Psoas muscle (tissue), 8 donors: Measurements from ENCODE around the gene ITGA3. TPM values are rescaled to one million over a fixed set of nuclear protein-coding genes. Genes with fewer than 3 reads are reported as not detected.

Experiments
- ATAC-seq, 4 donors: fragments of 200-7000 bp; cut with Tn5 transposase; one replicate each; pipeline ENCODE4 v1.9.1; 2020; ENCODE audit warnings: moderate library complexity in 3 of 4, mild to moderate bottlenecking in 2 of 4
- DNase-seq, 2 donors: peaks; one replicate each; pipeline ENCODE4 v3.0.0-alpha.2; 2020
- H3K27ac ChIP-seq: fragments of 200-600 bp; one replicate; pipeline ENCODE4 v1.8.0; 2022
- H3K27me3 ChIP-seq, 3 donors: fragments of 200-600 bp in 1 of 3; one replicate each; pipeline versions ENCODE4 v1.6.1 to v1.8.0; 2013 to 2022; ENCODE audit warnings: low read length in 2 of 3, mild to moderate bottlenecking in 2 of 3, moderate library complexity in 1 of 3; ENCODE audit not compliant: insufficient read depth in 3 of 3
- H3K36me3 ChIP-seq, 2 donors: fragments of 200-600 bp in 1 of 2; one replicate each; pipeline versions ENCODE4 v1.6.1 to v1.8.0; 2013 to 2022; ENCODE audit warnings: low read depth in 1 of 2, mild to moderate bottlenecking in 1 of 2, moderate library complexity in 1 of 2; ENCODE audit not compliant: insufficient read depth in 1 of 2
- H3K4me1 ChIP-seq: fragments of 200-600 bp; one replicate; pipeline ENCODE4 v1.8.0; 2022
- H3K4me3 ChIP-seq: fragments of 200-600 bp; one replicate; pipeline ENCODE4 v1.8.0; 2022; ENCODE audit warnings: mild to moderate bottlenecking
- H3K9me3 ChIP-seq: fragments of 200-600 bp; one replicate; pipeline ENCODE4 v1.8.0; 2022
- WGBS, 3 donors: extraction: QIAGEN DNeasy Blood & Tissue Kit; methylation state at CpG; one replicate each; pipeline versions ENCODE4 v1.1.6 to v1.1.7; 2013; 5-methylcytosine and 5-hydroxymethylcytosine counted together
- intact Hi-C, 2 donors: fragments of 100-400 bp; cut with DNase I; formaldehyde crosslinking; loops; one replicate each; pipeline versions ENCODE4 v1.11.0 to v1.14.2; 2022
- polyA plus RNA-seq, 3 donors: library from polyadenylated mRNA; stranded (reverse); fragments of 200-250 nt; gene quantifications; one replicate each; pipeline ENCODE4 v1.2.3, GENCODE V29; 2013
- total RNA-seq, 4 donors: library from RNA; stranded (reverse); fragmentation: NEBNext Ultra II Directional in 2 of 4; extraction: Animal tissue kit (Norgen Biotek cat#: 25700) in 2 of 4; gene quantifications; one replicate each; pipeline versions ENCODE4 v1.2.1 to v1.2.4, GENCODE V29; 2021 to 2023
- TF ChIP-seq, protein P1 (sequence below): fragments of 200-600 bp; IDR thresholded peaks from one replicate; pipeline ENCODE4 v1.8.0; 2022; ENCODE audit warnings: antibody characterized with exemption
- donor health status: healthy with polysubstance abuse.
- donor health status: DM: no; HTN: no; CAD: no; lungs with moderate emphysema.
- donor health status: Bipolar disorder and iron deficiency.
- donor health status: healthy.
- donor health status: DM: yes; HTN: yes; CAD: no.
- donor health status: DM: no; HTN: no; CAD: no.
- donor health status: DM: no; HTN: no; CAD: no.
- donor health status: DM: yes; HTN: yes; CAD: no.

ITGA3 gene
- total and polyA plus RNA-seq, 7 donors = 4.9 to 21.9 (median 10.9) TPM

DNA sequence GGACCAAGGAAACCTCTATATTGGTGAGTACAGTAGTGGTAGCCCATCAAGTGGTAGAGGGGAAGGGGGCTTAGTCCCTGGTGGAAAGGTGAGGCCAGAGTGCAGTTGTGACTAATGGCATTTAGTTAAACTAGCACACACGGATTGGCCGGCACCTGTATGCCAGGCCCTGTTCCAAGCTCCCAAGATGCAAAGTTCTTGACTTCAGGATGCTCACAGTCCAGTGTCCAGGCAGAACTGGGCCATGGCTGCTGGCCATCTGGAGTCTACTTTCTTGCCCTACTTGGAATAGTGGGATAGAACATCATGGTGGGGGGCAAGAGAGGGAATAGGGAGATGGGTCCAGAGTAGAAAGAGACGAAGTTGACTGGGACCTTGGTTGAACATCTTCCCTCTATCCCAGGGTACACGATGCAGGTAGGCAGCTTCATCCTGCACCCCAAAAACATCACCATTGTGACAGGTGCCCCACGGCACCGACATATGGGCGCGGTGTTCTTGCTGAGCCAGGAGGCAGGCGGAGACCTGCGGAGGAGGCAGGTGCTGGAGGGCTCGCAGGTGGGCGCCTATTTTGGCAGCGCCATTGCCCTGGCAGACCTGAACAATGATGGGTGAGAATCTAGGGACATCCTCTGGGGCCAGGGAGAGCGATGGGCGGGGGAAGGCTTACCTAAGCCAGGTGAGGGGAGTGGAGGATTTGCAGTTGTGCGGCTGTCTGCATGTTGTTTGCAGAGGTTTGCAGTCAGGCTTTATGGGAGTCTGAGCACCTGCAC lies 15.2 kb downstream of the ITGA3 start:
- H3K27me3 ChIP-seq = no peaks in the 10 kb centered on the region
- DNase-seq (no peak), ATAC-seq (no peak)
- no peaks in the 10 kb centered on the region for H3K9me3 ChIP-seq
- H3K36me3 ChIP-seq = peaks cover 0 to 67% of the 10 kb centered on the region in 2 donors
- H3K4me1 ChIP-seq = peaks cover 24% of the 10 kb centered on the region
- H3K27ac ChIP-seq = no peak overlapping the region
- intact Hi-C loops = no loop called here
- TF ChIP-seq, protein P1, sequence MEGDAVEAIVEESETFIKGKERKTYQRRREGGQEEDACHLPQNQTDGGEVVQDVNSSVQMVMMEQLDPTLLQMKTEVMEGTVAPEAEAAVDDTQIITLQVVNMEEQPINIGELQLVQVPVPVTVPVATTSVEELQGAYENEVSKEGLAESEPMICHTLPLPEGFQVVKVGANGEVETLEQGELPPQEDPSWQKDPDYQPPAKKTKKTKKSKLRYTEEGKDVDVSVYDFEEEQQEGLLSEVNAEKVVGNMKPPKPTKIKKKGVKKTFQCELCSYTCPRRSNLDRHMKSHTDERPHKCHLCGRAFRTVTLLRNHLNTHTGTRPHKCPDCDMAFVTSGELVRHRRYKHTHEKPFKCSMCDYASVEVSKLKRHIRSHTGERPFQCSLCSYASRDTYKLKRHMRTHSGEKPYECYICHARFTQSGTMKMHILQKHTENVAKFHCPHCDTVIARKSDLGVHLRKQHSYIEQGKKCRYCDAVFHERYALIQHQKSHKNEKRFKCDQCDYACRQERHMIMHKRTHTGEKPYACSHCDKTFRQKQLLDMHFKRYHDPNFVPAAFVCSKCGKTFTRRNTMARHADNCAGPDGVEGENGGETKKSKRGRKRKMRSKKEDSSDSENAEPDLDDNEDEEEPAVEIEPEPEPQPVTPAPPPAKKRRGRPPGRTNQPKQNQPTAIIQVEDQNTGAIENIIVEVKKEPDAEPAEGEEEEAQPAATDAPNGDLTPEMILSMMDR = no peak
- 82 to 98% (median 90%) methylated on average over 16 of the region's 16 CpGs for WGBS, 3 donors
- no peak overlapping the region for H3K4me3 ChIP-seq

DNA sequence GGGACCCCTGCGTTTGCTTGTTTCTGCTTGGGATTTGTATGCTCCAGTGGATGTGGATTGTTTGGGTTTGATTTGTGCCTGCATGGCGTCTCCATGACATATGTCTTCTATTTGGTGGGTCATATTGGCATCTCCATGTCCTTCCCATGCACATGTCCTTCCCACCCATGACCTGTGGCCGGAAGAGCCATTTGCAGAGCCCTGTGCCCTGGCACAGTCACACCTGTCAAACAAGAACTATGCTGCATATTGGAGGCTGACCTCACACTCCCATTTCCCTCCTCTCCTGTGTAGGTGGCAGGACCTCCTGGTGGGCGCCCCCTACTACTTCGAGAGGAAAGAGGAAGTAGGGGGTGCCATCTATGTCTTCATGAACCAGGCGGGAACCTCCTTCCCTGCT lies 15.8 kb downstream of the ITGA3 start:
- 79 to 95% (median 85%) methylated on average over 6 of the region's 6 CpGs for WGBS, 3 donors
- Histone ChIP-seq H3K27me3 (no peaks in the 10 kb centered on the region), H3K27ac (no peak overlapping the region), H3K36me3 (peaks cover 0 to 73% of the 10 kb centered on the region in 2 donors), H3K4me3 (no peak overlapping the region), H3K9me3 (no peaks in the 10 kb centered on the region), H3K4me1 (peaks cover 18% of the 10 kb centered on the region)
- DNase-seq (no peak), ATAC-seq (no peak)
- intact Hi-C loops = no loop called here
- TF ChIP-seq, protein P1 = no peak

DNA sequence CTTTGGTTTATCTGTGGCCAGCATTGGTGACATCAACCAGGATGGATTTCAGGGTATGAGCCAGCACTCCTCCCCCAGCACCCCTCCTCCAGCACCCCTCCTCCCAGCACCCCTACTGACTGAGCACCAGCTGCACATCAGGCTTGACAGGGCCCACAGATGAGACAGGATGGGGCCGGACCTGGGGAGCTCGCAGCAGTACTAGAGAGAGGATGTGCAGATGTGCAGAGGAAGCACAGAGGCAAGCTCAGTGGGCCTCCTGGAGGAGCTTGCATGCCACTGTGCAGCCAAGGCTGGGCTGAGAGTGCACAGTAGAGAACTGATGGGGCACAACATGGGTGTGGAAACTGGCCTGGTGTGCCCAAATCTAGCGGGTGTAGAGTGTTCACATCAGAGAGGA lies 16.2 kb downstream of the ITGA3 start:
- Histone ChIP-seq H3K27me3 (no peaks in the 10 kb centered on the region), H3K4me3 (no peak overlapping the region), H3K9me3 (no peaks in the 10 kb centered on the region), H3K36me3 (peaks cover 0 to 77% of the 10 kb centered on the region in 2 donors), H3K4me1 (peaks cover 14% of the 10 kb centered on the region), H3K27ac (no peak overlapping the region)
- intact Hi-C loops = no loop called here
- 90 to 98% (median 90%) methylated on average over 3 of the region's 3 CpGs for WGBS, 3 donors
- no peak for ATAC-seq
- no peak for DNase-seq
- TF ChIP-seq, protein P1 = no peak

DNA sequence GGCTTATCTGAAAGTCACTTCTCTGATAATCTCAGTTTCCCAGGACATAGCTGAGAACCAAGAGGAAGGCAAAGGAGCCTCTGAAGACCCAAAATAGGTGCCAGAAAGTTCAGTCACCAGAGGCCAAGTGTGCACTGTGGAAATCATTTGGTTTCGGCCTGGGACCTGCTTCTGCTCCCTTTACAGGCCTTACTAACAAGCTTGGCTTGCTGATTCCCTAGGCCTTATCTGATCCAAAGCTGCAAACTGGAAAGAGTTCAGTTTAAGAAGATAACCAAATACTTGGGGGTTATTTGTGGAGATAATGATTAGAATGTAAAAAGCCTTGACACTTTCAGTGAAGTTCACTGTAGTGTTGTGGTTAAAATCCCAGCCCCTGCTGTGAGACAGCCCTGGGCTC lies 17.0 kb downstream of the ITGA3 start:
- no peak for ATAC-seq
- DNase-seq = no peak
- WGBS, 3 donors = 78 to 91% (median 81%) methylated on average over 1 of the region's 1 CpG
- Histone ChIP-seq H3K36me3 (peaks cover 0 to 85% of the 10 kb centered on the region in 2 donors), H3K27ac (no peak overlapping the region), H3K9me3 (no peaks in the 10 kb centered on the region), H3K4me1 (peaks cover 6% of the 10 kb centered on the region), H3K4me3 (no peak overlapping the region), H3K27me3 (no peaks in the 10 kb centered on the region)
- TF ChIP-seq, protein P1 = no peak
- intact Hi-C loops = no loop called here

DNA sequence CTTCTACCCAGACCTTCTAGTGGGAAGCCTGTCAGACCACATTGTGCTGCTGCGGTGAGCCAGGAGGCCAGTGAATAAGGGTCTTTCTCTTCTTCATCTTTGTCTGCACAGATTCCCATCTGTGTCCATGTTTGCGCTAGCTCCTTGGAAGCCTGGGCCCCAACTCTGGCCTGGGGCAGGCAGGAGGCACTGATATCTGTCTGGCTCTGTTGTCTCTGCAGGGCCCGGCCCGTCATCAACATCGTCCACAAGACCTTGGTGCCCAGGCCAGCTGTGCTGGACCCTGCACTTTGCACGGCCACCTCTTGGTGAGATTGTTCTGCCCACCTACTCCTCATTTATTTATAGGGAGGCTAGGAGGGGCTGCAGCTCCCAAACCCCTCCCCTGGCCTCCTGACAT lies 18.3 kb downstream of the ITGA3 start:
- Histone ChIP-seq H3K9me3 (no peaks in the 10 kb centered on the region), H3K4me3 (no peak overlapping the region), H3K36me3 (peaks cover 0 to 90% of the 10 kb centered on the region in 2 donors), H3K4me1 (peaks cover 4% of the 10 kb centered on the region), H3K27me3 (no peaks in the 10 kb centered on the region), H3K27ac (no peak overlapping the region)
- ATAC-seq (no peak), DNase-seq (no peak)
- TF ChIP-seq, protein P1 = no peak
- intact Hi-C loops = no loop called here
- WGBS, 3 donors = 92 to 97% (median 95%) methylated on average over 6 of the region's 6 CpGs
